Tibial nerve (tissue), 4 donors: Measurements from ENCODE around the gene CARS2. TPM values are rescaled to one million over a fixed set of nuclear protein-coding genes. Genes with fewer than 3 reads are reported as not detected.

ENCODE experiments used
- DNase-seq, 2 donors: peaks; one replicate each; pipeline ENCODE4 v3.0.0-alpha.2; 2019; ENCODE audit warnings: low spot score in 2 of 2
- H3K27ac ChIP-seq, 4 donors: fragments of 200-600 bp; sonication (generic) in 3 of 4; one replicate each; pipeline ENCODE4 v1.5.1; 2017 to 2019; ENCODE audit warnings: mild to moderate bottlenecking in 1 of 4
- H3K27me3 ChIP-seq, 2 donors: fragments of 200-600 bp; sonication (generic) in 1 of 2; one replicate each; pipeline versions ENCODE4 v1.5.1 to v1.6.0; 2017 to 2019
- H3K36me3 ChIP-seq, 3 donors: fragments of 200-600 bp; sonication (generic); one replicate each; pipeline ENCODE4 v1.5.1; 2018 to 2019
- H3K4me1 ChIP-seq, 4 donors: fragments of 200-600 bp; sonication (generic) in 3 of 4; one replicate each; pipeline ENCODE4 v1.5.1; 2017 to 2019
- H3K4me3 ChIP-seq, 4 donors: fragments of 200-600 bp; sonication (generic) in 3 of 4; one replicate each; pipeline ENCODE4 v1.5.1; 2017 to 2019; ENCODE audit warnings: mild to moderate bottlenecking in 1 of 4, moderate library complexity in 1 of 4
- H3K9me3 ChIP-seq, 4 donors: fragments of 200-600 bp; sonication (generic) in 3 of 4; one replicate each; pipeline ENCODE4 v1.5.1; 2017 to 2019
- CTCF ChIP-seq, 5 experiments: fragments of 200-600 bp in 3 of 5; fragments of 450-650 bp in 2 of 5; sonication (generic) in 3 of 5; IDR thresholded peaks; one replicate each; pipeline ENCODE4 v1.5.1; 2016 to 2019; ENCODE audit warnings: antibody characterized with exemption in 5 of 5, mild to moderate bottlenecking in 3 of 5, moderate library complexity in 2 of 5
- EP300 ChIP-seq, 2 donors: sonication (generic); formaldehyde crosslinking; IDR thresholded peaks; one replicate each; pipeline ENCODE4 v1.6.1; 2017; ENCODE audit warnings: antibody characterized with exemption in 2 of 2, mild to moderate bottlenecking in 1 of 2
- POLR2A ChIP-seq, 2 donors: fragments of 450-650 bp; IDR thresholded peaks; one replicate each; pipeline ENCODE4 v1.6.1; 2017; ENCODE audit warnings: antibody characterized with exemption in 2 of 2, mild to moderate bottlenecking in 2 of 2, moderate library complexity in 2 of 2
- WGBS, 2 donors: methylation state at CpG; one replicate each; pipeline ENCODE4 v1.1.5; 2018; 5-methylcytosine and 5-hydroxymethylcytosine counted together
- total RNA-seq, 4 donors: library from RNA; depleted of rRNA; stranded (reverse); fragments of >200 nt; gene quantifications; one replicate each; pipeline ENCODE4 v1.1.0, GENCODE V29; 2016

CARS2 gene
- total RNA-seq, 4 donors from 2014 or later: 33.7 to 68.4 (median 64.3) TPM

- WGBS, 2 donors: 0 to 1% methylated on average over 32 to 55 of the region's 86 CpGs
- peak; percentile 31 to 36 for DNase-seq
- no peak for TF ChIP-seq EP300 (IDR thresholded peaks at IDR 0.05)
- no peak for TF ChIP-seq POLR2A (IDR thresholded peaks at IDR 0.05)
- no peak for TF ChIP-seq CTCF (IDR thresholded peaks at IDR 0.05)
Observed at GRCh38 chr13:110713981-110714796, 8.3 kb upstream of the CARS2 start.

GRCh38 chr13:110713642-110713952 lies 7.7 kb upstream of the CARS2 start, which contains the start of gene ING1:
TSS of gene ING1 (plus strand) at chr13:110713700. CDS start at chr13:110714150, 450 bp downstream.
- Histone ChIP-seq H3K4me1 (peaks cover 0 to 31% (median 21%) of the 10 kb centered on the region in 4 donors), H3K4me3 (peak within 1 kb of the TSS; percentile 80 to 93 (median 90)), H3K36me3 (no peaks in the 10 kb centered on the region), H3K27ac (peak within 1 kb of the TSS; percentile 98 to 100 (median 99)), H3K27me3 (no peaks in the 10 kb centered on the region), H3K9me3 (no peaks in the 10 kb centered on the region)
- 0% methylated on average over 11 to 38 of the region's 45 CpGs for WGBS, 2 donors
- TF ChIP-seq CTCF (IDR thresholded peaks at IDR 0.05): no peak
- no peak for TF ChIP-seq POLR2A (IDR thresholded peaks at IDR 0.05)
- no peak for TF ChIP-seq EP300 (IDR thresholded peaks at IDR 0.05)
- DNase-seq: no peak

More at GRCh38 chr13:110713981-110714796, 8.3 kb upstream of the CARS2 start:
- Histone ChIP-seq H3K4me3 (peak overlapping the region; percentile 80 to 93 (median 85)), H3K36me3 (peaks cover 0 to 3% (median 0%) of the 10 kb centered on the region in 3 donors), H3K27me3 (no peaks in the 10 kb centered on the region), H3K27ac (peak overlapping the region; percentile 98 to 100 (median 99)), H3K9me3 (no peaks in the 10 kb centered on the region), H3K4me1 (peaks cover 0 to 35% (median 21%) of the 10 kb centered on the region in 4 donors)

GRCh38 chr13:110712849-110713641 lies 7.1 kb upstream of the CARS2 start:
- 2% methylated on average over 24 to 35 of the region's 68 CpGs for WGBS, 2 donors
- Histone ChIP-seq H3K27ac (peak overlapping the region; percentile 98 to 100 (median 99)), H3K27me3 (no peaks in the 10 kb centered on the region), H3K9me3 (no peaks in the 10 kb centered on the region), H3K36me3 (no peaks in the 10 kb centered on the region), H3K4me1 (peaks cover 0 to 28% (median 18%) of the 10 kb centered on the region in 4 donors), H3K4me3 (peak overlapping the region; percentile 80 to 93 (median 90))
- DNase-seq: peak; percentile 98
- TF ChIP-seq POLR2A (IDR thresholded peaks at IDR 0.05): peak; percentile 93 to 97
- peak in 1 of 5 experiments; percentile 42 for TF ChIP-seq CTCF (IDR thresholded peaks at IDR 0.05)
- peak in 1 of 2 donors; percentile 99 for TF ChIP-seq EP300 (IDR thresholded peaks at IDR 0.05)

- TF ChIP-seq EP300 (IDR thresholded peaks at IDR 0.05) (peak in 1 of 2 donors; percentile 93), POLR2A (IDR thresholded peaks at IDR 0.05) (peak; percentile 84 to 85), CTCF (IDR thresholded peaks at IDR 0.05) (peak in 1 of 5 experiments; percentile 23)
- H3K27me3 ChIP-seq: no peaks in the 10 kb centered on the region
- H3K4me3 ChIP-seq: peak overlapping the region; percentile 80 to 93 (median 90)
- H3K4me1 ChIP-seq: peaks cover 0 to 26% (median 11%) of the 10 kb centered on the region in 4 donors
- peak overlapping the region; percentile 98 to 100 (median 99) for H3K27ac ChIP-seq
- no peaks in the 10 kb centered on the region for H3K36me3 ChIP-seq
- peak; percentile 75 to 79 for DNase-seq
- WGBS, 2 donors: 0 to 1% methylated on average over 26 to 36 of the region's 58 CpGs
- no peaks in the 10 kb centered on the region for H3K9me3 ChIP-seq
Observed at GRCh38 chr13:110712081-110712848, 6.3 kb upstream of the CARS2 start.
